H1 (cell line): ENCODE results near the gene ZBTB42. TPM values are rescaled to one million over a fixed set of nuclear protein-coding genes. Genes with fewer than 3 reads are reported as not detected.

ENCODE experiments used
- CTCF ChIA-PET: fragments of 300-600 bp; sonication (Branson Sonifier 250); formaldehyde crosslinking; loops from one replicate; lab custom pipeline; 2021; ENCODE audit not compliant: partially characterized antibody; lab: Charles Lee
- POLR2A ChIA-PET: fragments of 300-600 bp; sonication (Branson Sonifier 250); formaldehyde crosslinking; loops from one replicate; lab custom pipeline; 2021; ENCODE audit warnings: inconsistent platforms; ENCODE audit not compliant: partially characterized antibody; lab: Charles Lee
- DNase-seq, 2 experiments: peaks; one replicate each; pipeline versions ENCODE4 v3.0.0 to v3.0.0-alpha.2; 2010 to 2022; ENCODE audit warnings: low spot score in 2 of 2, low read depth in 1 of 2, mixed read lengths in 1 of 2
- FAIRE-seq: peaks from 2 replicates; lab custom pipeline; 2011; peaks lifted over from hg19 to GRCh38; lab: Jason Lieb, UNC
- H2AFZ ChIP-seq: 2 replicates; pipeline ENCODE4 v1.8.1; 2012; ENCODE audit warnings: low read length, inconsistent platforms
- H2AK5ac ChIP-seq: 2 replicates; pipeline ENCODE4 v1.6.1; 2013; ENCODE audit warnings: low read depth, low read length
- H2BK120ac ChIP-seq: replicated peaks from 2 replicates; pipeline ENCODE3; 2013; ENCODE audit warnings: low read depth, low read length, inconsistent platforms
- H2BK12ac ChIP-seq: 2 replicates; pipeline ENCODE4 v1.6.1; 2013; ENCODE audit warnings: low read depth, low read length
- H2BK15ac ChIP-seq: 2 replicates; pipeline ENCODE4 v1.6.1; 2013; ENCODE audit warnings: low read length
- H2BK20ac ChIP-seq: 2 replicates; pipeline ENCODE4 v1.6.1; 2013; ENCODE audit warnings: low read length
- H2BK5ac ChIP-seq: 2 replicates; pipeline ENCODE4 v1.6.1; 2013; ENCODE audit warnings: low read depth, low read length
- H3K14ac ChIP-seq: 2 replicates; pipeline ENCODE4 v1.6.1; 2013; ENCODE audit warnings: inconsistent platforms; ENCODE audit not compliant: insufficient read length
- H3K18ac ChIP-seq: 2 replicates; pipeline ENCODE4 v1.6.1; 2013; ENCODE audit warnings: low read length; ENCODE audit errors: extremely low read depth
- H3K23ac ChIP-seq: 2 replicates; pipeline ENCODE4 v1.6.1; 2013; ENCODE audit warnings: inconsistent platforms; ENCODE audit not compliant: insufficient read length
- H3K23me2 ChIP-seq: 2 replicates; pipeline ENCODE4 v1.6.1; 2013; ENCODE audit warnings: low read depth, low read length
- H3K27ac ChIP-seq: 2 replicates; pipeline ENCODE4 v1.6.1; 2011; ENCODE audit warnings: low read depth, low read length, inconsistent platforms
- H3K27me3 ChIP-seq, 4 experiments: replicated peaks in 1 of 4; 1 replicate in 1 of 4; 2 replicates in 3 of 4; pipeline versions ENCODE4 v1.6.1 to v1.8.1; 2011 to 2013; ENCODE audit warnings: low read length in 3 of 4, mild to moderate bottlenecking in 3 of 4, inconsistent platforms in 2 of 4, mixed read lengths in 2 of 4, moderate library complexity in 1 of 4; ENCODE audit not compliant: control insufficient read depth in 3 of 4, insufficient read depth in 3 of 4; ENCODE audit errors: extremely low read depth in 1 of 4
- H3K36me3 ChIP-seq, 4 experiments: 2 replicates each; pipeline versions ENCODE4 v1.6.1 to v1.8.1; 2011 to 2013; ENCODE audit warnings: mild to moderate bottlenecking in 4 of 4, low read length in 3 of 4, moderate library complexity in 2 of 4, control low read depth in 1 of 4, inconsistent platforms in 1 of 4; ENCODE audit not compliant: insufficient read depth in 4 of 4, control insufficient read depth in 2 of 4
- H3K4ac ChIP-seq: replicated peaks from 2 replicates; pipeline ENCODE3; 2013; ENCODE audit warnings: low read length, low read depth, mixed read lengths, inconsistent platforms; ENCODE audit not compliant: insufficient read length
- H3K4me1 ChIP-seq, 4 experiments: replicated peaks in 1 of 4; 1 replicate in 1 of 4; 2 replicates in 3 of 4; pipeline versions ENCODE4 v1.6.1 to v1.8.1; 2011 to 2013; ENCODE audit warnings: low read length in 3 of 4, inconsistent platforms in 2 of 4, mixed read lengths in 1 of 4; ENCODE audit not compliant: insufficient read depth in 4 of 4, control insufficient read depth in 3 of 4
- H3K4me2 ChIP-seq, 2 experiments: 2 replicates each; pipeline versions ENCODE4 v1.6.1 to v1.8.1; 2011 to 2013; ENCODE audit warnings: low read depth in 2 of 2, low read length in 2 of 2, control low read depth in 1 of 2, inconsistent platforms in 1 of 2, mild to moderate bottlenecking in 1 of 2; ENCODE audit not compliant: insufficient read depth in 1 of 2
- H3K4me3 ChIP-seq, 4 experiments: fragments of 200-600, 300-600 bp in 1 of 4; sonication (generic), shearing (Covaris generic), sonication (Bioruptor Twin) in 1 of 4; 2 replicates each; pipeline versions ENCODE4 v1.5.1 to v1.8.1; 2011 to 2016; ENCODE audit warnings: low read length in 4 of 4, low read depth in 3 of 4, control low read depth in 2 of 4, inconsistent platforms in 2 of 4, mild to moderate bottlenecking in 2 of 4, mixed read lengths in 1 of 4, moderate library complexity in 1 of 4; ENCODE audit not compliant: insufficient read depth in 2 of 4; ENCODE audit errors: extremely low read depth in 1 of 4
- H3K56ac ChIP-seq: replicated peaks from 2 replicates; pipeline ENCODE3; 2013; ENCODE audit warnings: low read depth, mild to moderate bottlenecking, mixed read lengths, low read length, inconsistent platforms; ENCODE audit not compliant: insufficient read length
- H3K79me1 ChIP-seq: 2 replicates; pipeline ENCODE4 v1.6.1; 2013; ENCODE audit warnings: low read depth, low read length, control low read depth
- H3K79me2 ChIP-seq, 2 experiments: 2 replicates each; pipeline versions ENCODE4 v1.6.1 to v1.8.1; 2012 to 2013; ENCODE audit warnings: low read length in 2 of 2, mild to moderate bottlenecking in 2 of 2, inconsistent platforms in 1 of 2; ENCODE audit not compliant: insufficient read depth in 2 of 2, control insufficient read depth in 1 of 2
- H3K9ac ChIP-seq, 4 experiments: replicated peaks in 1 of 4; 1 replicate in 1 of 4; 2 replicates in 3 of 4; pipeline versions ENCODE4 v1.6.1 to v1.8.1; 2011 to 2013; ENCODE audit warnings: low read depth in 3 of 4, low read length in 3 of 4, control low read depth in 2 of 4, mild to moderate bottlenecking in 2 of 4, moderate library complexity in 2 of 4, inconsistent platforms in 1 of 4; ENCODE audit errors: extremely low read depth in 1 of 4
- H3K9me3 ChIP-seq, 2 experiments: 2 replicates each; pipeline versions ENCODE4 v1.6.1 to v1.8.1; 2012 to 2013; ENCODE audit warnings: mild to moderate bottlenecking in 2 of 2, moderate library complexity in 2 of 2, control low read depth in 1 of 2, inconsistent platforms in 1 of 2, low read depth in 1 of 2, low read length in 1 of 2, mixed read lengths in 1 of 2; ENCODE audit not compliant: insufficient read depth in 2 of 2
- H4K20me1 ChIP-seq, 2 experiments: replicated peaks in 1 of 2; 2 replicates each; pipeline versions ENCODE3 to v1.8.1; 2011 to 2013; ENCODE audit warnings: inconsistent platforms in 2 of 2, low read length in 2 of 2, mild to moderate bottlenecking in 1 of 2; ENCODE audit not compliant: insufficient read depth in 2 of 2, control insufficient read depth in 1 of 2
- H4K5ac ChIP-seq: 2 replicates; pipeline ENCODE4 v1.6.1; 2013; ENCODE audit warnings: low read length, low read depth, mixed read lengths, inconsistent platforms; ENCODE audit not compliant: insufficient read length
- H4K8ac ChIP-seq: 2 replicates; pipeline ENCODE4 v1.8.0; 2013; ENCODE audit warnings: mild to moderate bottlenecking, moderate library complexity, low read length, inconsistent platforms; ENCODE audit not compliant: insufficient read depth; ENCODE audit errors: extremely low read depth
- H4K91ac ChIP-seq: replicated peaks from 2 replicates; pipeline ENCODE3; 2013; ENCODE audit warnings: low read length, mixed read lengths, inconsistent platforms; ENCODE audit not compliant: insufficient read length
- JUND ChIP-seq: IDR thresholded peaks from 2 replicates; pipeline ENCODE4 v1.6.1; 2011; ENCODE audit warnings: mild to moderate bottlenecking, improper control_type of control experiment, low read length
- RAD21 ChIP-seq, 2 experiments: IDR thresholded peaks in 1 of 2; conservative IDR thresholded peaks in 1 of 2; 2 replicates each; pipeline ENCODE4 v1.6.1; 2011; ENCODE audit warnings: low read depth in 2 of 2, low read length in 2 of 2, improper control_type of control experiment in 1 of 2, inconsistent platforms in 1 of 2, mild to moderate bottlenecking in 1 of 2, moderate library complexity in 1 of 2
- SIN3A ChIP-seq, 2 experiments: IDR thresholded peaks in 1 of 2; conservative IDR thresholded peaks in 1 of 2; 2 replicates each; pipeline ENCODE4 v1.6.1; 2011 to 2012; ENCODE audit warnings: low read length in 2 of 2, improper control_type of control experiment in 1 of 2, low read depth in 1 of 2, mild to moderate bottlenecking in 1 of 2
- TBP ChIP-seq: IDR thresholded peaks from 2 replicates; pipeline ENCODE4 v1.6.1; 2011; ENCODE audit warnings: low read depth, low read length, improper control_type of control experiment
- USF2 ChIP-seq: IDR thresholded peaks from 2 replicates; pipeline ENCODE4 v1.6.1; 2011; ENCODE audit warnings: low read length, improper control_type of control experiment
- YY1 ChIP-seq: IDR thresholded peaks from 2 replicates; pipeline ENCODE4 v1.6.1; 2011; ENCODE audit warnings: low read depth, mild to moderate bottlenecking, low read length
- WGBS, 2 experiments: shearing (Covaris generic) in 1 of 2; methylation state at CpG; one replicate each; pipeline versions ENCODE4 v1.1.6 to v1.1.7; 2013 to 2015; ENCODE audit warnings: low lambda C conversion rate in 2 of 2, mixed read lengths in 2 of 2, inconsistent platforms in 1 of 2, low coverage in 1 of 2, missing lambda C conversion rate in 1 of 2; ENCODE audit not compliant: insufficient replicate concordance in 2 of 2, insufficient coverage in 1 of 2, insufficient read length in 1 of 2; ENCODE audit errors: extremely low coverage in 1 of 2, missing lambda C conversion rate in 1 of 2; 5-methylcytosine and 5-hydroxymethylcytosine counted together
- polyA plus RNA-seq, 7 experiments: library from polyadenylated mRNA; depleted of rRNA in 3 of 7; stranded (reverse) in 5 of 7; unstranded in 2 of 7; fragments of >200 nt in 5 of 7; fragments of 200-250 nt in 2 of 7; gene quantifications; 1 replicate in 5 of 7; 2 replicates in 1 of 7; 4 replicates in 1 of 7; pipeline versions ENCODE4 v1.2.1 to v1.2.3, GENCODE V29; 2011 to 2013; ENCODE audit warnings: missing spikeins in 2 of 7, mixed read lengths in 2 of 7
- total RNA-seq: library from RNA; stranded (reverse); fragmentation: NEBNext Ultra II Directional; extraction: Animal tissue kit (Norgen Biotek cat#: 25700); gene quantifications from 2 replicates; pipeline ENCODE4 v1.2.1, GENCODE V29; 2021

The ZBTB42 gene
- total and polyA plus RNA-seq, 2 of the 8 experiments (the other 6 are each of a cell fraction or from before 2014, with no cell fraction given) = 2.8 to 3.1 TPM

GRCh38 chr14:104843006-104843405, 42.1 kb downstream of the ZBTB42 start:
- no peaks in the 10 kb centered on the region for H3K79me2 ChIP-seq
- H3K18ac ChIP-seq = peak overlapping the region; percentile 68
- H2AK5ac ChIP-seq = no peak overlapping the region; the same call in 1 of the 2 replicates
- no peak overlapping the region for H3K4ac ChIP-seq
- H3K4me3 ChIP-seq = peak overlapping the region in 3 of 4 experiments; percentile 48 to 63 (median 55); a peak in 4 of 8 replicates
- peaks cover 0 to 18% (median 5%) of the 10 kb centered on the region in 4 experiments; a peak in 5 of 7 replicates for H3K27me3 ChIP-seq
- ChIA-PET POLR2A (interaction anchor here (0.9 to 8.8 kb wide), 11 partner anchors 9 to 152 kb away, joined by 3 to 82 read pairs (median 8); partner anchors contain the start of genes CEP170B and SIVA1), CTCF (interaction anchor here (2.5 to 5.9 kb wide), 2 partner anchors 10 to 15 kb away, joined by 8 to 40 read pairs; no protein-coding TSS in a partner anchor)
- no peak overlapping the region for H2AFZ ChIP-seq
- DNase-seq (no peak), FAIRE-seq (no peak)
- H3K23me2 ChIP-seq = peaks cover 14% of the 10 kb centered on the region; the same call in 1 of the 2 replicates
- H3K9me3 ChIP-seq = no peaks in the 10 kb centered on the region; a peak in 1 of 4 replicates
- 0 out of 2 replicates have a peak overlapping the region, but pooled peaks have one; percentile 30 for H2BK12ac ChIP-seq
- no peak overlapping the region for H3K27ac ChIP-seq
- peak overlapping the region; percentile 72 to 96 for H3K4me2 ChIP-seq
- H3K14ac ChIP-seq = no peak overlapping the region
- H4K5ac ChIP-seq = peak overlapping the region; percentile 19
- no peak overlapping the region for H3K56ac ChIP-seq
- no peak overlapping the region for H3K23ac ChIP-seq
- H2BK15ac ChIP-seq = 0 out of 2 replicates have a peak overlapping the region, but pooled peaks have one; percentile 72
- H2BK20ac ChIP-seq = no peak overlapping the region
- no peak overlapping the region for H4K91ac ChIP-seq
- no peaks in the 10 kb centered on the region for H3K36me3 ChIP-seq
- H2BK5ac ChIP-seq = 0 out of 2 replicates have a peak overlapping the region, but pooled peaks have one; percentile 44
- peaks cover 0 to 18% (median 14%) of the 10 kb centered on the region in 4 experiments; a peak in 6 of 7 replicates for H3K4me1 ChIP-seq
- no peak overlapping the region for H3K9ac ChIP-seq
- no peaks in the 10 kb centered on the region for H4K20me1 ChIP-seq
- H2BK120ac ChIP-seq = no peak overlapping the region
- peak overlapping the region; percentile 36; the same call in 1 of the 2 replicates for H4K8ac ChIP-seq
- WGBS, 2 experiments = 35% methylated on average over 13 of the region's 13 CpGs; no CpG with 5 or more reads in 1 of the 2 experiments
- no peaks in the 10 kb centered on the region for H3K79me1 ChIP-seq
- TF ChIP-seq RAD21 (IDR thresholded peaks at IDR 0.05 in 1 of 2, conservative IDR thresholded peaks at IDR 0.05 in 1 of 2; ENCODE audit: low read depth in 2 of 2, low read length in 2 of 2) = no peak
- TF ChIP-seq TBP = no peak
- no peak for TF ChIP-seq USF2
- no peak for TF ChIP-seq SIN3A (conservative IDR thresholded peaks at IDR 0.05 in 1 of 2, IDR thresholded peaks at IDR 0.05 in 1 of 2; ENCODE audit: low read depth in 1 of 2, low read length in 2 of 2)
- TF ChIP-seq JUND = no peak
- TF ChIP-seq YY1 = no peak
